GM10847 (cell line): ENCODE data around the gene LMF1.

Experiments
- POLR2A ChIP-seq: IDR thresholded peaks from 2 replicates; pipeline ENCODE4 v1.6.1; 2011; ENCODE audit not compliant: insufficient read length; ENCODE audit errors: extremely low read depth

Gene LMF1

GRCh38 chr16:865026-865425 lies 105.8 kb downstream of the LMF1 start:
- TF ChIP-seq POLR2A, result no peak

DNA sequence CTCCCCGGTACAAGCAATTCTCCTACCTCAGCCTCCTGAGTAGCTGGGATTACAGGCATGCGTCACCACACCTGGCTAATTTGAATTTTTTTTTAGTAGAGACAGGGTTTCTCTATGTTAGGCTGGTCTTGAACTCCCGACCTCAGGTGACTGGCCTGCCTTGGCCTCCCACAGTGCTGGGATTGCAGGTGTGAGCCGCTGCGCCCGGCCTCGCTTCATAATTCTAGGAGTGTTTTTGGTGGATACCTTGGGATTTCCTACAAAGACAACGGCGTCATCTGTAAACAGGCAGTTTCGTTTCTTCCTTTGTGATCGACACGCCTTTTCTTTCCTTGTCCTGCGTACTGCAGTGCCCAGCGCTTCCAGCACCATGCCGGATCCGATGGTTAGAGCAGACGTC lies 109.3 kb downstream of the LMF1 start:
- no peak for TF ChIP-seq POLR2A

DNA sequence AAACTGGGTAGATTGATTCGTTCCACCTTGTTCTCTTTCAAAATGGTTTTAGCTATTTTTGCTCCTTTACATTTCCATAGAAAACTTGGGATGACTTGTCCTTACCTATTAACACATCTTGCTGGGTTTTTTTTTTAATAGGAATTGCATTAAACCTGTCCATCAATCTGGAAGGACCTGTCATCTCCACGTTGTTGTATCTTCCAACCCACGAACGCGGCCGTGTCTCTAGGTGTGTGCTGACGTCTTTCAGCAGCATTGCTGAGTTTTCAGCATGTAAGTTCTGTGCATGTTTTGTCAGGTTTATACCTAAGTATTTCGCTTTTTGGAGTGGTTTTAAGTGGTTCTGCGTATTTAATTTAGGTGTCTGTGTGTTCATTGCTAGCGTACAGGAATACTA lies 109.9 kb downstream of the LMF1 start:
- no peak for TF ChIP-seq POLR2A

GRCh38 chr16:856811-857210 lies 114.0 kb downstream of the LMF1 start:
- no peak for TF ChIP-seq POLR2A

DNA sequence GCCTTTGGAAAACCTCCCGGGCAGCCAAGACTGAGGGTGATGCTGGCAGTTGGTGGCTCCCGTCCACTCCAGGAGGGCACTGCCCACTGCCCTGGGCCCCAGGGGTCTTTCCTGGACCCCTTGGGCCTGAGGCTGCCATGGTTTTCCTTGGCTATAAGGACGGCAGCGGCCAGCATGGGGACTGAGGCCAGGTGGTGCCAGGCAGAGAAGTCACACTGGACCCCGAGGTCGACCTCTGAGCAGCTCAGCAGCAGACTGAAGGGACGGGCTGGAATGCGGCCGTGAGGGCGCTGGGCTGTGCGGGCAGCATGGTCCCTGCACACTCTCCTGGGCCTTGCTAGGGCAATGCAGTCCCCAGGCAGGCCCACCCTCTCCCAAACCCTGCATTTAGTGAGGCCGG lies 114.7 kb downstream of the LMF1 start:
- TF ChIP-seq POLR2A, result no peak

DNA sequence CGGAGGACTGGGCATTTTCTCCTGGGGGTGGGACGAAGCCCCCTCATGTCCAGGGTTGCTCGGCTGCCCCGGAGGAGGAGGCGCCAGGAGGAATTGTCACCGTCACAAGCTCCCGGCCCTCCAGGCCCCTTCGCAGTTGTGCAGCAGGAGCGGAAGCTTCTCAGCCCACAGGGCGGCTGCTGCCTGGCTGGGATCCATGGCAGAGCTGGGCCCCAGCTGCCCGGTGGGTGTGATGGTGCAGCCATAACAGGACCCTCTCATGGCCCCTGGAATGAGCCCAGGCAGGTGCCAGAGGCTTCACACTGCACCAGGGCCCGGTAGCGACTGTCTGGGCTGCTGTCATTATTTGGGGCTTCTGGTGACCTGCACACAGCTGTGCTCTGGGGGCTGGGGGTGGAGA lies 115.3 kb downstream of the LMF1 start:
- no peak for TF ChIP-seq POLR2A

DNA sequence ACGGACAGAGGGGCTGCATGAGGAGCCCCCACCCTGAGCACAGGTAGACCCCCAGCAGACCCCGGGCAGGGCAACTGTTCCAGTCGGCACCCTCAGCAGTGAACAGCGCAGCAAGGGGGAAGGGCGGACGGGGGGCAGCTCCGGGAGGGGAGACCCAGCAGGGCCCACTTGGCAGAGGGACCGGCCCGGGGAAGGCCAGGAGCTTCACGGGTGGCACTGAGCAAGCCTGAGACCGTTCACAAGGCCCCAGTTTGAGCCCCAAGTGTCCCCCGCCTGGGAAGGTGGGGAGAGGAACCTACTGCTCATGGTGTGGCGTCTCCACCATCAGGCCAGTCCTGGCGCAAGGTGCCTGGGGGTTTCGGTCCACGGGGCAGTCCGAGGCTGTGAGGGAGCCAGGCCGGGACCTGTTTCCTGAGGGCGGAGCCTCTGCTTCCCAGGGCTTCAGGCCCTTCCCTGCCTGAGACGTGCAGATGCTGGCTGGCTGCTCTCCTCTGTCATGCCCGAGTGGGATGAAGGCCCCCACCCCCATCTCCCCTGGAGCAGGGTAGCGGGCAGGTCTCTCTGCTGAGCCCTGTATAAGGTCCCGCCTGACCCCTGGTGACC lies 115.9 kb downstream of the LMF1 start:
- no peak for TF ChIP-seq POLR2A

GRCh38 chr16:853981-854807 lies 116.6 kb downstream of the LMF1 start:
- TF ChIP-seq POLR2A, result no peak

- no peak for TF ChIP-seq POLR2A
Observed at GRCh38 chr16:853306-853705, 117.5 kb downstream of the LMF1 start.

DNA sequence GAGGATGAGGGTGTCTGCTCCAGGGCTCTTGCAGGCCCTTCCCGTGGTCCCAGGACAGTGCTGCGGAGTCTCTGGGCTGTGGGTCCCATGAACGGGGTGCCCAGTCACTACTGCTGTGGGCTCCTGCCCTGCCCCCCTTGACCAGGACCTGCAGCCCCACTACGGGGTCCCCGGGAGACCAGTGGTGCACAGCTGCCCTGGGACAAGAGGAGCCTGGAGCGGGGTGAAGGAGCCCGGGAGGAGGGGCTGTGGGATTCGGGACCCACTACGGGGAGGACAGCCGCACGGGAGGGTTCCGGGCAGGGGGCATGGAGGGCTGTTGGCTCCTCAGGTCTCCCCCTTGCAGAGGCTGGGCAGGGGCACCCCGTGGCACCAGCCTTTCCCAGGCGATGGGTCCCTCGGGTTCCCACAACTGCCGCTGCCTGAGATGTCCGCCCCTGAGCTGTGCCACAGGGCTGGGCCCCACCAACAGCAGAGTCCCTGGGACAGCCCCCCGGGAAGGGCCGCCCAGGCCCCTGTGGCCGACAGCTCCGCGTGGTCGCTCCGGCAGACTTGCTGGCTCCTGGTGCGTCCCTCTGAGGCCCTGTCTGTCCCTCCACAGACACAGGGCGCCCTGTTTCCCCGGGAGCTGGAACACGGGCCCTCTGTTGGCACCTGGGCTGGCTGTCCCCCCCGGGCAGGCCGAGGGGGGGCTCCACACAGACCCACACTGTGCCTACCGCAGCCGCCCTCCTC lies 118.2 kb downstream of the LMF1 start:
- TF ChIP-seq POLR2A, result no peak

DNA sequence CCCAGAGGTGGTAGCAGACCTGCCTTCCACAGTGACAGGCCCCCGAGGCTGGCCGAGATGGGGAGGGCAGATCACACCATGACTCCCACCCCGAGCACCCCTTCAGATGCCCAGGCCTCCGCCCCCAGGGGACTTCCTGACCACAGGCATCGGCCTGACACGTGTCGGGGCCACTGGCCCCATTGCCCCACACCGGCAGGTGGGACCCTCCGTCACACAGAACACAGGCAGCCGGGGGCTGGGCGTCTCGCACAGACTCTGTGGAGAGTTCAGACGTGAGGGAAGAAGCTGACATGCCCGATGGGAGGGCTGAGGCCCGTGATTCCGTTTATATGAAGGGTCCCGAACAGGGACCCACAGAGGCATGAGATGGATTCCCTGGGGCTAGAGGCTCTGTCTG lies 118.9 kb downstream of the LMF1 start:
- TF ChIP-seq POLR2A, result no peak

- no peak for TF ChIP-seq POLR2A
Observed at GRCh38 chr16:851209-851810, 119.5 kb downstream of the LMF1 start.

GRCh38 chr16:850668-851067 lies 120.1 kb downstream of the LMF1 start:
- TF ChIP-seq POLR2A, result no peak

- TF ChIP-seq POLR2A, result no peak
Observed at GRCh38 chr16:848510-849253, 122.1 kb downstream of the LMF1 start.
